Pancreas (tissue), 10 donors: ENCODE measurements around the gene KIAA1671. TPM values are rescaled to one million over a fixed set of nuclear protein-coding genes. Genes with fewer than 3 reads are reported as not detected.
"Not testable (repeated sequence)": the region's sequence is repeated elsewhere in the genome, so short reads cannot be mapped to it uniquely, and the experiment has no call there.

Experiments used
- ATAC-seq, 4 donors: fragments of 200-7000 bp; cut with Tn5 transposase; one replicate each; pipeline versions ENCODE4 v1.8.0 to v1.9.1; 2020; ENCODE audit warnings: mild to moderate bottlenecking in 4 of 4, moderate library complexity in 4 of 4
- DNase-seq, 6 donors: peaks; one replicate each; pipeline ENCODE4 v3.0.0-alpha.2; 2020
- FAIRE-seq: peaks from 2 replicates; lab custom pipeline; 2012; peaks lifted over from hg19 to GRCh38; lab: Jason Lieb, UNC
- H3K27ac ChIP-seq, 4 donors: fragments of 200-600 bp; sonication (generic); 1 replicate in 3 of 4; 2 replicates in 1 of 4; pipeline versions ENCODE4 v1.5.0 to v1.8.0; 2020
- H3K27me3 ChIP-seq, 4 donors: fragments of 200-600 bp; one replicate each; pipeline ENCODE4 v1.8.0; 2021
- H3K36me3 ChIP-seq, 3 donors: fragments of 200-600 bp; sonication (generic) in 1 of 3; one replicate each; pipeline versions ENCODE4 v1.5.0 to v1.8.0; 2020 to 2021
- H3K4me1 ChIP-seq, 3 donors: fragments of 200-600 bp; one replicate each; pipeline ENCODE4 v1.8.0; 2021
- H3K4me3 ChIP-seq, 4 donors: fragments of 200-600 bp; sonication (generic) in 2 of 4; one replicate each; pipeline versions ENCODE4 v1.5.0 to v1.8.0; 2020 to 2021
- H3K9me3 ChIP-seq, 4 donors: fragments of 200-600 bp; one replicate each; pipeline ENCODE4 v1.8.0; 2021
- WGBS, 2 donors: extraction: QIAGEN DNeasy Blood & Tissue Kit; methylation state at CpG; one replicate each; pipeline ENCODE4 v1.1.7; 2013; 5-methylcytosine and 5-hydroxymethylcytosine counted together
- intact Hi-C, 3 donors: fragments of 100-400 bp; cut with DNase I; formaldehyde crosslinking; loops; one replicate each; pipeline versions ENCODE4 v1.11.1 to v1.14.2; 2022
- polyA plus RNA-seq, 2 donors: library from polyadenylated mRNA; stranded (reverse); fragments of 200-250 nt; gene quantifications; one replicate each; pipeline ENCODE4 v1.2.3, GENCODE V29; 2013
- total RNA-seq, 6 donors: library from RNA; stranded (reverse); fragmentation: NEBNext Ultra II Directional in 4 of 6; extraction: Animal tissue kit (Norgen Biotek cat#: 25700) in 4 of 6; gene quantifications; one replicate each; pipeline versions ENCODE4 v1.2.1 to v1.2.4, GENCODE V29; 2021 to 2023
- TF ChIP-seq, protein P1 (sequence below), 4 donors: fragments of 200-600 bp; sonication (generic) in 3 of 4; IDR thresholded peaks; one replicate each; pipeline versions ENCODE4 v1.5.0 to v1.8.0; 2021; ENCODE audit warnings: antibody characterized with exemption in 4 of 4
- donor health status: healthy with polysubstance abuse.
- donor health status: DM: no; HTN: no; CAD: no; lungs with moderate emphysema.
- donor health status: DM: no; HTN: no; CAD: no.
- donor health status: control.
- donor health status: control.
- donor health status: Bipolar disorder and iron deficiency.
- donor health status: DM: yes; HTN: yes; CAD: no.
- donor health status: DM: no; HTN: no; CAD: no.
- donor health status: DM: no; HTN: no; CAD: no.
- donor health status: DM: yes; HTN: yes; CAD: no.

The KIAA1671 gene
- total and polyA plus RNA-seq, 8 donors = 8.3 to 28.8 (median 19.0) TPM

DNA sequence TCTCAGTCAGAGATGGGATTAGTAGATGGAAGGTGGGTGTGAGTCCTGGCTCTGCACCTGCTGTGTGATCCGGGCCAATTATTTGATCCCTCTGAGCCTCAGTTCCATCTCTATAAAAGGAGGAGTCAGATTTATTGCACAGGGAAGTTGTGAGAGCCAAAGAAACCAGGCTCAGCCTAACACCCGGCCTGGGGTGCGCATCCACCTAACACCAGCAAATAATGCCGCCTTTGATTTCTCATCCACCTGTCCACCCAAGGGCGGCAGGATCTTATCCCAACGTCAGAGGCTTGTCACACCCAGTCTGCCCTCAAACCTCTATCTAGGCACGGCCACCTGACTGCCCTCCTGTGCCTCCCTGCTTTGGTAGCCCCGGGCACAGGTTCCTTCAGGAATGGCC, 269.3 kb downstream of the KIAA1671 start:
- H3K4me1 ChIP-seq = no peaks in the 10 kb centered on the region
- no peaks in the 10 kb centered on the region for H3K27me3 ChIP-seq
- no peak overlapping the region for H3K4me3 ChIP-seq
- DNase-seq (no peak), ATAC-seq (no peak), FAIRE-seq (no peak)
- no peak overlapping the region for H3K27ac ChIP-seq
- H3K9me3 ChIP-seq = no peaks in the 10 kb centered on the region
- intact Hi-C loops = no loop called here
- TF ChIP-seq, protein P1, sequence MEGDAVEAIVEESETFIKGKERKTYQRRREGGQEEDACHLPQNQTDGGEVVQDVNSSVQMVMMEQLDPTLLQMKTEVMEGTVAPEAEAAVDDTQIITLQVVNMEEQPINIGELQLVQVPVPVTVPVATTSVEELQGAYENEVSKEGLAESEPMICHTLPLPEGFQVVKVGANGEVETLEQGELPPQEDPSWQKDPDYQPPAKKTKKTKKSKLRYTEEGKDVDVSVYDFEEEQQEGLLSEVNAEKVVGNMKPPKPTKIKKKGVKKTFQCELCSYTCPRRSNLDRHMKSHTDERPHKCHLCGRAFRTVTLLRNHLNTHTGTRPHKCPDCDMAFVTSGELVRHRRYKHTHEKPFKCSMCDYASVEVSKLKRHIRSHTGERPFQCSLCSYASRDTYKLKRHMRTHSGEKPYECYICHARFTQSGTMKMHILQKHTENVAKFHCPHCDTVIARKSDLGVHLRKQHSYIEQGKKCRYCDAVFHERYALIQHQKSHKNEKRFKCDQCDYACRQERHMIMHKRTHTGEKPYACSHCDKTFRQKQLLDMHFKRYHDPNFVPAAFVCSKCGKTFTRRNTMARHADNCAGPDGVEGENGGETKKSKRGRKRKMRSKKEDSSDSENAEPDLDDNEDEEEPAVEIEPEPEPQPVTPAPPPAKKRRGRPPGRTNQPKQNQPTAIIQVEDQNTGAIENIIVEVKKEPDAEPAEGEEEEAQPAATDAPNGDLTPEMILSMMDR (IDR thresholded peaks at IDR 0.05) = no peak
- 66 to 71% methylated on average over 8 of the region's 8 CpGs for WGBS, 2 donors
- no peaks in the 10 kb centered on the region for H3K36me3 ChIP-seq

DNA sequence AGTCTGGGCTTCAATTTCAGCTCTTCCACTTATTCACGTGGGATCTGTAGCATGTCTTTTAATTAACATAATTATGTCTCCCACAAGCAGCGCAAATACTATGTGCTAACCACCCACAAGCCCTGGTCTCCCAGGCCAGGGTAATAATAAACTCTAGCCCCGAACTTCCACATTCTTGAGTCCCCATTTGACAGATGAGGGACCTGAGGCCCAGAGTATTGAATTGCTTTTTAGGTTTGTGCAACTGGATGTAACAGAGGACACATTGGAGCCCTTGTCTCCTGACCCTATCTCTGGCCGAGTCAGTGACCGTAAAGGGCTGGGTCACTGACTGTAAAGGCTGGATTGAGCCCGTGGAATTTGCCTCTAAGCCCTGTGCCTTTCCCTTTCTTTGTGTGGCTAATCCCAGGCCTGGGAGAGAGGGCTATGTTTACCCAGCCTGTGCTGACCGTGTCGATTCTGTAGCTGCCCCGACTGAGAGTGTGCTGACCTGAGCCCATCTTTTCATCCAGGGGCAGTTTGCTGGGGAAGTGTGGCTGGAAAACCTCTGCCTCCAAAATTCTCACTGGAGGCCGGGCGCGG, 270.8 kb downstream of the KIAA1671 start:
- 67 to 74% methylated on average over 12 of the region's 12 CpGs for WGBS, 2 donors
- no peaks in the 10 kb centered on the region for H3K36me3 ChIP-seq
- no peaks in the 10 kb centered on the region for H3K9me3 ChIP-seq
- no peak for ATAC-seq
- intact Hi-C loops = no loop called here
- DNase-seq = no peak
- H3K27me3 ChIP-seq = no peaks in the 10 kb centered on the region
- FAIRE-seq = no peak
- no peaks in the 10 kb centered on the region for H3K4me1 ChIP-seq
- no peak overlapping the region for H3K4me3 ChIP-seq
- TF ChIP-seq, protein P1 (IDR thresholded peaks at IDR 0.05) = no peak
- no peak overlapping the region for H3K27ac ChIP-seq

DNA sequence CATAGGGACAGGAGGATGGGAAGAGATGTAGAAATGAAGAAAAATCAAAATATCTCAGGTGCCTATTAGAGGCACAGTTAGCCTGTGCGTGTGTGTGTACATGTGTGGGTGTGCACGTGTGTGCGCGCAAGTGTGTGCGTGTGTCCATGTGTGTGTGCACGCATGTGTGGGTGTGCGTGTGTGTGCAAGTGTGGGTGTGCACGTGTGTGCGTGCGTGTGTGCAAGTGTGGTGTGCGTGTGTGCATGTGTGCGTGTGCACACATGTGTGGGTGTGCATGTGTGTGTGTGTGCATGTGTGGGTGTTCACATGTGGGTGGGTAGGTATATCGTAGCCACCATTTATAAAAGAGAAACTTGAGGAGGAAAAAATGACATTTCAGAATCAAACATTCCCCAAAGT, 276.3 kb downstream of the KIAA1671 start:
- ATAC-seq (no peak), FAIRE-seq (no peak), DNase-seq (no peak)
- Histone ChIP-seq H3K36me3 (no peaks in the 10 kb centered on the region), H3K27me3 (no peaks in the 10 kb centered on the region), H3K9me3 (no peaks in the 10 kb centered on the region), H3K27ac (no peak overlapping the region), H3K4me1 (no peaks in the 10 kb centered on the region), H3K4me3 (no peak overlapping the region)
- intact Hi-C loops = no loop called here
- WGBS, 2 donors = 83 to 84% methylated on average over 13 of the region's 13 CpGs
- TF ChIP-seq, protein P1 (IDR thresholded peaks at IDR 0.05) = no peak

DNA sequence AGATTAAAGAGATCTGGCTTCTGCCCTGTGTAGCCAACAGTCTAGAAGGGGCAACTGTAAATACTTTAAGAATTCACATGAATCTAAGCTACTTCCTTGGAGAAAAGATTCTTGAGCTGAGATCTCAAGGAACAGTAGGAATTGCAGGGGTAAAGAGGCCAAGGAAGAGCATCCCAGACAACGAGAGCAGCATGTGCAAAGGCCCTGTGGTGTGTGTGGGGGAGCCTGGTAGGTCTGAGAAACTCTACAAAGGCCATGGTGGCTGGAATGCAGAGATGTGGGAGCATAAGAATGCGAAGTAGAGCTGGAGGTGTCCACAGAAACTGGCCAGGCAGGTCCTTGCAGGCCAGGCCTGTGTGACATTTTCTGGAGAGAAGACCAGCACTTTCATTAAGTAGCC, 278.2 kb downstream of the KIAA1671 start:
- FAIRE-seq, intact Hi-C loops: not testable (repeated sequence)

DNA sequence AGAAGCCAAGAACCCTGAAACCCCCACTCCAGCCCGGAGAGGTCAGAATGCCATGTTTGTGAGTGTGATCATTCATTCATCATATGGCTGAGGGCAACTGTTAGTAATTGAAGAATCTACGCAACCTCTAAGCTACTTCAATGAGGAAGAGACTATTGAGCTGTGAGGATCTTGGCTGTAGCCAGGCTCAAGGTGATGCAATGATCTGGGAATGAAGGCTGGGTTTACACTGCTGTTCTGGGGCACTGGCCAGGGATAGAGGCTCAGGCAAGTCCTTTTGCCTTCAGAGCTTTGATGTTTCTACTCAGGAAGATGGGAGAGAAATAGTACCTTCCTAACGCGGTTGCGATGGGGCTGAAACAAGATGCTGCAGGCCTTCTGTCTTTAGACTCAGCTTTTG, 279.8 kb downstream of the KIAA1671 start:
- H3K4me1 ChIP-seq = no peaks in the 10 kb centered on the region
- TF ChIP-seq, protein P1 (IDR thresholded peaks at IDR 0.05) = no peak
- no peak for ATAC-seq
- no peak overlapping the region for H3K4me3 ChIP-seq
- 58 to 82% methylated on average over 5 of the region's 5 CpGs for WGBS, 2 donors
- intact Hi-C loops = no loop called here
- H3K9me3 ChIP-seq = no peaks in the 10 kb centered on the region
- H3K27ac ChIP-seq = no peak overlapping the region
- DNase-seq = no peak
- H3K36me3 ChIP-seq = no peaks in the 10 kb centered on the region
- no peak for FAIRE-seq
- no peaks in the 10 kb centered on the region for H3K27me3 ChIP-seq

More for the DNA sequence above, 278.2 kb downstream of the KIAA1671 start:
- not testable (repeated sequence) for DNase-seq, H3K27me3 ChIP-seq, H3K27ac ChIP-seq, H3K4me1 ChIP-seq, H3K36me3 ChIP-seq, H3K4me3 ChIP-seq, ATAC-seq, H3K9me3 ChIP-seq
- 74 to 83% methylated on average over 2 of the region's 2 CpGs for WGBS, 2 donors

DNA sequence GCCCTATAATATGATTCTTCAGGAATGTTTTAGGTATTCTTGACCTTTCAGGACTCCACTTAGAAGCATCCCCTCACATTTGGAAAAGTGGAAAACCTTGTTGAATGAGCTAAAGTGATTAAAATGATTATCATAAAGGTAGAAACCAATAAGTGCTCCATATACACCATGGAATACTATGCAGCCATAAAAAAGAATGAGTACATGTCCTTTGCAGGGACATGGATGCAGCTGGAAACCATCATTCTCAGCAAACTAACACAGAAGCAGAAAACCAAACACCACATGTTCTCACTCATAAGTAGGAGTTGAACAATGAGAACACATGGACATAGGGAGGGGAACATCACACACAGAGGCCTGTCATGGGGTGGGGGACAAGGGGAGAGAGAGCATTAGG, 281.2 kb downstream of the KIAA1671 start:
- H3K27me3 ChIP-seq, H3K4me1 ChIP-seq, ATAC-seq, H3K4me3 ChIP-seq, DNase-seq, H3K36me3 ChIP-seq, H3K9me3 ChIP-seq, FAIRE-seq, intact Hi-C loops, H3K27ac ChIP-seq: not testable (repeated sequence)
